ENCODE data around the gene PSMG3. TPM values are rescaled to one million over a fixed set of nuclear protein-coding genes. Genes with fewer than 3 reads are reported as not detected.

PSMG3 gene
- total RNA-seq, 4 donors from 2014 or later = 26.8 to 33.2 (median 29.3) TPM

GRCh38 chr7:1539882-1540775, 29.7 kb downstream of the PSMG3 start:
- 98% methylated on average over 25 of the region's 73 CpGs for WGBS
- Histone ChIP-seq H3K27ac (replicated peaks in 1 of 4) (peak overlapping the region in 2 of 4 donors; percentile 97 to 99), H3K9me3 (no peaks in the 10 kb centered on the region), H3K4me1 (peaks cover 29 to 44% (median 39%) of the 10 kb centered on the region in 4 donors), H3K4me3 (no peak overlapping the region), H3K36me3 (peaks cover 35 to 77% (median 67%) of the 10 kb centered on the region in 4 donors), H3K27me3 (no peaks in the 10 kb centered on the region)
- DNase-seq (ENCODE audit: extremely low spot score) = no peak
- TF ChIP-seq POLR2A (IDR thresholded peaks at IDR 0.05; ENCODE audit: low read depth) (no peak), EP300 (IDR thresholded peaks at IDR 0.05) (no peak), POLR2AphosphoS5 (IDR thresholded peaks at IDR 0.05) (no peak), CTCF (IDR thresholded peaks at IDR 0.05) (no peak)
- intact Hi-C loops (cut with DNase I) = no loop called here

GRCh38 chr7:1539181-1539881, 30.5 kb downstream of the PSMG3 start:
- no peaks in the 10 kb centered on the region for H3K9me3 ChIP-seq
- 79% methylated on average over 26 of the region's 36 CpGs for WGBS
- peaks cover 35 to 70% (median 59%) of the 10 kb centered on the region in 4 donors for H3K36me3 ChIP-seq
- H3K27me3 ChIP-seq = no peaks in the 10 kb centered on the region
- no peak for DNase-seq (ENCODE audit: extremely low spot score)
- peaks cover 33 to 50% (median 45%) of the 10 kb centered on the region in 4 donors for H3K4me1 ChIP-seq
- TF ChIP-seq POLR2A (IDR thresholded peaks at IDR 0.05; ENCODE audit: low read depth) (no peak), POLR2AphosphoS5 (IDR thresholded peaks at IDR 0.05) (no peak), EP300 (IDR thresholded peaks at IDR 0.05) (no peak), CTCF (IDR thresholded peaks at IDR 0.05) (no peak)
- H3K27ac ChIP-seq (replicated peaks in 1 of 4) = peak overlapping the region; percentile 97 to 99 (median 97)
- H3K4me3 ChIP-seq = peak overlapping the region in 1 of 4 donors; percentile 67
- intact Hi-C loops (cut with DNase I) = no loop called here

- WGBS = 24% methylated on average over 6 of the region's 25 CpGs
- Histone ChIP-seq H3K4me3 (peak overlapping the region; percentile 63 to 70 (median 65)), H3K4me1 (peaks cover 40 to 56% (median 52%) of the 10 kb centered on the region in 4 donors), H3K9me3 (no peaks in the 10 kb centered on the region), H3K36me3 (peaks cover 35 to 64% (median 53%) of the 10 kb centered on the region in 4 donors), H3K27me3 (no peaks in the 10 kb centered on the region), H3K27ac (replicated peaks in 1 of 4) (peak overlapping the region; percentile 97 to 99 (median 97))
- intact Hi-C loops (cut with DNase I) = no loop called here
- DNase-seq (ENCODE audit: extremely low spot score) = no peak
- TF ChIP-seq POLR2AphosphoS5 (IDR thresholded peaks at IDR 0.05) = no peak
Measured at GRCh38 chr7:1538544-1539180, 31.2 kb downstream of the PSMG3 start.

DNA sequence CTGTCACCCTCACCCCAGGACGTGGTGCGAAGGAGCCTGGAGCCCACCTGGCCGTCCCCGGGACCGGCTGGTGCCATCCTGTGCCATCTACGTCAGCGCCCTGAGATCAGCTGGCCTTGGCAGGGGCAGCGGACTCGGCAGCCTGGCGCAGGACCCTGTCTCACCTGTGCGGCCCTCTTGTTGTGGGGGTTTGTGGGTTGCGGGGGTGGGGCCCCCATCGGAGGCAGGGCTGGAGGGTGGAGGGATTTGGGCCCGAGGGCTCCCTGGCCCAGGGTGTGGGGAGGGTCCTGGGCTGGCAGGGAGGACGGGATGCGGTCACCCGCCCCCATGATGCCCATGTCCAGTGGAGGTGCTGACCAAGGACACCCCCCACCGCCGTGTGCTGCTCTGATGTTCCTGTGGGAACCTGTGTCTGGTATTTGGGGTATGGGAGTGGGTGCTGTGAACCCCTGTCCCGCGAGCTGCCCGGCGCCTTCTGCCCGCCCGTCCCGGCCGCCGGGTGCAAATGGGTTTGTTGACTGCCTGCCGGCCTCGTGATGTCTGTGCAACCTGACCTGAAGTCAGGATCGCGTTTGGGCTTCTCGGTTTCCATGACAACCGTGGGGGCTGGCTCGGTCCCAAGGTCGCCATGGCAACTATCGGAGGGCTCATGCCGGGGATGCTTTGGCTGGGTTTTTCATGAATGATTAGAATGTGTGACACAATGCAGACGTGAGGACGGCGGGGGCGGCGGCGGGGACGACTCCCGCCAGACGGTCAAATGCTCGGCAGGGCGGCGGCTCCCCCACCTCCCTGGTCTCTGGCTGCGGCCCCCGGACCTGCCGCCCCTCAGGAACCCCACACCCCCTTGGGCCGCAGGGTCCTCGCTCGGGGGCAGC, 32.1 kb downstream of the PSMG3 start:
- no peaks in the 10 kb centered on the region for H3K9me3 ChIP-seq
- peak; percentile 83 to 88 for TF ChIP-seq POLR2AphosphoS5 (IDR thresholded peaks at IDR 0.05)
- peak; percentile 58 for TF ChIP-seq POLR2A (IDR thresholded peaks at IDR 0.05; ENCODE audit: low read depth)
- no peak for TF ChIP-seq EP300 (IDR thresholded peaks at IDR 0.05)
- no peak for TF ChIP-seq CTCF (IDR thresholded peaks at IDR 0.05)
- intact Hi-C loops (cut with DNase I) = no loop called here
- peak; percentile 97 for DNase-seq (ENCODE audit: extremely low spot score)
- peak overlapping the region; percentile 63 to 70 (median 65) for H3K4me3 ChIP-seq
- peak overlapping the region; percentile 97 to 99 (median 97) for H3K27ac ChIP-seq (replicated peaks in 1 of 4)
- H3K36me3 ChIP-seq = peaks cover 35 to 55% (median 44%) of the 10 kb centered on the region in 4 donors
- H3K4me1 ChIP-seq = peaks cover 48 to 64% (median 61%) of the 10 kb centered on the region in 4 donors
- 29% methylated on average over 26 of the region's 56 CpGs for WGBS
- no peaks in the 10 kb centered on the region for H3K27me3 ChIP-seq

All from esophagus muscularis mucosa (tissue), 4 donors.